NB4 (cell line): Measurements from ENCODE around the gene LBR.

Experiments
- DNase-seq: peaks from one replicate; pipeline ENCODE4 v3.0.0; 2010; ENCODE audit warnings: low read depth
- H3K4me3 ChIP-seq: one replicate; pipeline ENCODE4 v1.5.1; 2011; ENCODE audit warnings: mild to moderate bottlenecking, low read depth, low read length, moderate library complexity
- CTCF ChIP-seq: IDR thresholded peaks from one replicate; pipeline ENCODE4 v1.5.1; 2012; ENCODE audit warnings: low read depth, low read length
- MAX ChIP-seq: IDR thresholded peaks from 2 replicates; pipeline ENCODE4 v1.6.1; 2011; ENCODE audit warnings: low read depth, low read length
- MYC ChIP-seq: IDR thresholded peaks from 2 replicates; pipeline ENCODE4 v1.6.1; 2011; ENCODE audit warnings: low read depth, low read length
- POLR2A ChIP-seq: IDR thresholded peaks from 2 replicates; pipeline ENCODE4 v1.6.1; 2011; ENCODE audit warnings: mild to moderate bottlenecking; ENCODE audit not compliant: insufficient read length; ENCODE audit errors: extremely low read depth

Gene LBR

GRCh38 chr1:225374996-225375395 lies 52.8 kb downstream of the LBR start:
- TF ChIP-seq CTCF: no peak
- TF ChIP-seq MYC: no peak
- TF ChIP-seq POLR2A: no peak
- no peak for TF ChIP-seq MAX
- no peak overlapping the region for H3K4me3 ChIP-seq
- no peak for DNase-seq

- TF ChIP-seq CTCF: no peak
- DNase-seq: no peak
- H3K4me3 ChIP-seq: no peak overlapping the region
These were observed 54.7 kb downstream of the LBR start for GRCh38 chr1:225373155-225373554.

- H3K4me3 ChIP-seq: no peak overlapping the region
- DNase-seq: no peak
- TF ChIP-seq CTCF (no peak), POLR2A (no peak), MYC (no peak), MAX (no peak)
These were observed 56.4 kb downstream of the LBR start for GRCh38 chr1:225371366-225372010.

GRCh38 chr1:225368036-225368552 lies 59.7 kb downstream of the LBR start:
- no peak for DNase-seq
- H3K4me3 ChIP-seq: no peak overlapping the region
- TF ChIP-seq MYC: no peak
- TF ChIP-seq POLR2A: no peak
- no peak for TF ChIP-seq MAX

- no peak for DNase-seq
- no peak for TF ChIP-seq MAX
- TF ChIP-seq POLR2A: no peak
- TF ChIP-seq CTCF: no peak
- TF ChIP-seq MYC: no peak
These were observed 61.3 kb downstream of the LBR start for GRCh38 chr1:225366552-225366951.

GRCh38 chr1:225366018-225366417 lies 61.8 kb downstream of the LBR start:
- TF ChIP-seq MAX (no peak), CTCF (no peak), MYC (no peak), POLR2A (no peak)
- no peak overlapping the region for H3K4me3 ChIP-seq
- no peak for DNase-seq

More at GRCh38 chr1:225366552-225366951, 61.3 kb downstream of the LBR start:
- H3K4me3 ChIP-seq: no peak overlapping the region
